Measurements from ENCODE around the gene TTC34.
"Not testable (repeated sequence)": the region's sequence is repeated elsewhere in the genome, so short reads cannot be mapped to it uniquely, and the experiment has no call there.

The TTC34 gene

GRCh38 chr1:2657124-2657523 lies 144.4 kb downstream of the TTC34 start:
- FAIRE-seq, result not testable (repeated sequence)

GRCh38 chr1:2655598-2656434 lies 145.7 kb downstream of the TTC34 start:
- FAIRE-seq, result not testable (repeated sequence)

- FAIRE-seq, result not testable (repeated sequence)
Measured at GRCh38 chr1:2654443-2654948, 147.0 kb downstream of the TTC34 start.

- FAIRE-seq, result not testable (repeated sequence)
Measured at GRCh38 chr1:2653741-2654442, 147.6 kb downstream of the TTC34 start.

GRCh38 chr1:2652926-2653571 lies 148.4 kb downstream of the TTC34 start:
- FAIRE-seq, result not testable (repeated sequence)

- not testable (repeated sequence) for FAIRE-seq
Measured at GRCh38 chr1:2652152-2652925, 149.2 kb downstream of the TTC34 start.

GRCh38 chr1:2650967-2651645 lies 150.4 kb downstream of the TTC34 start:
- no peak for FAIRE-seq

GRCh38 chr1:2646837-2647236 lies 154.7 kb downstream of the TTC34 start:
- no peak for FAIRE-seq

- no peak for FAIRE-seq
Measured at GRCh38 chr1:2645776-2646175, 155.7 kb downstream of the TTC34 start.

- no peak for FAIRE-seq
Measured at GRCh38 chr1:2645143-2645542, 156.3 kb downstream of the TTC34 start.

- FAIRE-seq, result no peak
Measured at GRCh38 chr1:2644591-2645101, 156.8 kb downstream of the TTC34 start.

GRCh38 chr1:2644171-2644570 lies 157.3 kb downstream of the TTC34 start:
- FAIRE-seq, result no peak

GRCh38 chr1:2643414-2644077 lies 157.9 kb downstream of the TTC34 start:
- FAIRE-seq, result no peak

- FAIRE-seq, result no peak
Measured at GRCh38 chr1:2642560-2643413, 158.7 kb downstream of the TTC34 start.

GRCh38 chr1:2642131-2642559 lies 159.3 kb downstream of the TTC34 start:
- FAIRE-seq, result no peak

- no peak for FAIRE-seq
Measured at GRCh38 chr1:2641381-2642130, 159.9 kb downstream of the TTC34 start.

- no peak for FAIRE-seq
Measured at GRCh38 chr1:2640626-2641025, 160.9 kb downstream of the TTC34 start.

- no peak for FAIRE-seq
Measured at GRCh38 chr1:2639607-2640521, 161.6 kb downstream of the TTC34 start.
